DOHH2 (cell line): ENCODE measurements around the gene BCOR.

Source experiments
- H3F3A ChIP-seq: fragments of 200-600 bp; sonication (generic), shearing (Covaris generic); 2 replicates; pipeline ENCODE4 v1.6.0; 2016; ENCODE audit warnings: antibody characterized with exemption, mild to moderate bottlenecking; ENCODE audit not compliant: control insufficient read depth, insufficient read depth
- H3K27ac ChIP-seq: fragments of 200-600 bp; sonication (generic); 2 replicates; pipeline ENCODE4 v1.5.1; 2014; ENCODE audit warnings: low read depth, mild to moderate bottlenecking, low read length, moderate library complexity
- H3K27me3 ChIP-seq: fragments of 200-600 bp; sonication (generic); 2 replicates; pipeline ENCODE4 v1.6.1; 2014; ENCODE audit warnings: mild to moderate bottlenecking, low read length, mixed read lengths; ENCODE audit not compliant: control insufficient read depth
- H3K36me3 ChIP-seq: fragments of 200-600 bp; sonication (generic); 2 replicates; pipeline ENCODE4 v1.6.1; 2014; ENCODE audit warnings: mild to moderate bottlenecking, low read length, moderate library complexity, mixed read lengths; ENCODE audit not compliant: control insufficient read depth
- H3K4me1 ChIP-seq: fragments of 200-600 bp; sonication (generic); 2 replicates; pipeline ENCODE4 v1.6.1; 2014; ENCODE audit warnings: mild to moderate bottlenecking, low read length, mixed read lengths; ENCODE audit not compliant: control insufficient read depth
- H3K4me2 ChIP-seq: fragments of 200-600 bp; sonication (generic); 2 replicates; pipeline ENCODE4 v1.6.0; 2014; ENCODE audit warnings: mild to moderate bottlenecking, low read length, moderate library complexity
- H3K4me3 ChIP-seq: fragments of 200-600 bp; sonication (generic); 2 replicates; pipeline ENCODE4 v1.5.1; 2014; ENCODE audit warnings: mild to moderate bottlenecking, low read length, mixed read lengths
- H3K79me2 ChIP-seq: fragments of 200-600 bp; sonication (generic); 2 replicates; pipeline ENCODE4 v1.6.1; 2014; ENCODE audit warnings: mild to moderate bottlenecking, low read length, mixed read lengths; ENCODE audit not compliant: control insufficient read depth
- H3K9me2 ChIP-seq: fragments of 200-600 bp; sonication (generic); replicated peaks from 2 replicates; pipeline ENCODE4 v1.6.1; 2014; ENCODE audit warnings: mild to moderate bottlenecking, low read length, mixed read lengths; ENCODE audit not compliant: control insufficient read depth
- H3K9me3 ChIP-seq: fragments of 200-600 bp; sonication (generic); 2 replicates; pipeline ENCODE4 v1.6.1; 2014; ENCODE audit warnings: antibody characterized with exemption, low read length, mixed read lengths; ENCODE audit not compliant: control insufficient read depth, insufficient read depth
- H4K20me1 ChIP-seq: fragments of 200-600 bp; sonication (generic); 2 replicates; pipeline ENCODE4 v1.6.0; 2014; ENCODE audit warnings: low read depth, mild to moderate bottlenecking, antibody characterized with exemption, low read length, moderate library complexity; ENCODE audit not compliant: control insufficient read depth, insufficient read depth
- CTCF ChIP-seq: fragments of 200-600 bp; sonication (generic); IDR thresholded peaks from one replicate; pipeline ENCODE4 v1.5.1; 2014; ENCODE audit warnings: antibody characterized with exemption, mild to moderate bottlenecking, low read depth, low read length; ENCODE audit not compliant: poor library complexity, severe bottlenecking
- EZH2phosphoT487 ChIP-seq: fragments of 200-600 bp; sonication (generic); IDR thresholded peaks from 2 replicates; pipeline ENCODE4 v1.6.1; 2017; ENCODE audit warnings: borderline replicate concordance, mild to moderate bottlenecking, antibody characterized with exemption, low read length, moderate library complexity, mixed read lengths

BCOR gene

GRCh38 chrX:40040686-40041461, 56.9 kb downstream of the BCOR start:
- Histone ChIP-seq H3F3A (no peaks in the 10 kb centered on the region), H3K4me3 (0 out of 2 replicates have a peak overlapping the region, but pooled peaks have one; percentile 24), H4K20me1 (no peaks in the 10 kb centered on the region), H3K27ac (no peak overlapping the region), H3K27me3 (no peaks in the 10 kb centered on the region), H3K79me2 (no peaks in the 10 kb centered on the region), H3K36me3 (no peaks in the 10 kb centered on the region), H3K4me2 (peak overlapping the region; percentile 40), H3K9me2 (no peaks in the 10 kb centered on the region), H3K4me1 (peaks cover 27% of the 10 kb centered on the region), H3K9me3 (no peaks in the 10 kb centered on the region)
- TF ChIP-seq CTCF: no peak
- no peak for TF ChIP-seq EZH2phosphoT487

GRCh38 chrX:40039887-40040286, 57.9 kb downstream of the BCOR start:
- Histone ChIP-seq H3K79me2 (no peaks in the 10 kb centered on the region), H3K9me3 (no peaks in the 10 kb centered on the region), H3K4me2 (peak overlapping the region; percentile 40; the same call in 1 of the 2 replicates), H3F3A (no peaks in the 10 kb centered on the region), H3K9me2 (no peaks in the 10 kb centered on the region), H3K4me1 (peaks cover 27% of the 10 kb centered on the region), H3K27ac (no peak overlapping the region), H3K4me3 (peak overlapping the region; percentile 24; the same call in 1 of the 2 replicates), H3K27me3 (no peaks in the 10 kb centered on the region), H4K20me1 (no peaks in the 10 kb centered on the region), H3K36me3 (no peaks in the 10 kb centered on the region)
- no peak for TF ChIP-seq CTCF
- TF ChIP-seq EZH2phosphoT487: no peak

- Histone ChIP-seq H4K20me1 (no peaks in the 10 kb centered on the region), H3K4me1 (peaks cover 27% of the 10 kb centered on the region), H3K27ac (no peak overlapping the region), H3K4me3 (no peak overlapping the region), H3K27me3 (no peaks in the 10 kb centered on the region), H3K36me3 (no peaks in the 10 kb centered on the region), H3K9me2 (no peaks in the 10 kb centered on the region), H3K9me3 (no peaks in the 10 kb centered on the region), H3F3A (no peaks in the 10 kb centered on the region), H3K4me2 (no peak overlapping the region), H3K79me2 (no peaks in the 10 kb centered on the region)
- TF ChIP-seq EZH2phosphoT487 (no peak), CTCF (no peak)
These were observed 60.4 kb downstream of the BCOR start for GRCh38 chrX:40037367-40037766.
